OCI-LY7 (cell line): Measurements from ENCODE around the gene GHDC.

ENCODE experiments used
- CTCF ChIP-seq: fragments of 200-600 bp; sonication (generic); conservative IDR thresholded peaks from 2 replicates; pipeline ENCODE4 v1.5.1; 2014; ENCODE audit warnings: mild to moderate bottlenecking, antibody characterized with exemption, low read length, moderate library complexity, mixed read lengths
- EZH2phosphoT487 ChIP-seq: fragments of 200-600 bp; sonication (generic); IDR thresholded peaks from 2 replicates; pipeline ENCODE4 v1.6.1; 2018; ENCODE audit warnings: low read depth, borderline replicate concordance, mild to moderate bottlenecking, mixed run types, antibody characterized with exemption, low read length, moderate library complexity, mixed read lengths

GRCh38 chr17:42182927-42183734 is 11.2 kb downstream of the GHDC start:
- TF ChIP-seq CTCF (no peak), EZH2phosphoT487 (no peak)
